ENCODE data around the gene PI4KA.
"Not testable (repeated sequence)": the region's sequence is repeated elsewhere in the genome, so short reads cannot be mapped to it uniquely, and the experiment has no call there.

PI4KA gene

DNA sequence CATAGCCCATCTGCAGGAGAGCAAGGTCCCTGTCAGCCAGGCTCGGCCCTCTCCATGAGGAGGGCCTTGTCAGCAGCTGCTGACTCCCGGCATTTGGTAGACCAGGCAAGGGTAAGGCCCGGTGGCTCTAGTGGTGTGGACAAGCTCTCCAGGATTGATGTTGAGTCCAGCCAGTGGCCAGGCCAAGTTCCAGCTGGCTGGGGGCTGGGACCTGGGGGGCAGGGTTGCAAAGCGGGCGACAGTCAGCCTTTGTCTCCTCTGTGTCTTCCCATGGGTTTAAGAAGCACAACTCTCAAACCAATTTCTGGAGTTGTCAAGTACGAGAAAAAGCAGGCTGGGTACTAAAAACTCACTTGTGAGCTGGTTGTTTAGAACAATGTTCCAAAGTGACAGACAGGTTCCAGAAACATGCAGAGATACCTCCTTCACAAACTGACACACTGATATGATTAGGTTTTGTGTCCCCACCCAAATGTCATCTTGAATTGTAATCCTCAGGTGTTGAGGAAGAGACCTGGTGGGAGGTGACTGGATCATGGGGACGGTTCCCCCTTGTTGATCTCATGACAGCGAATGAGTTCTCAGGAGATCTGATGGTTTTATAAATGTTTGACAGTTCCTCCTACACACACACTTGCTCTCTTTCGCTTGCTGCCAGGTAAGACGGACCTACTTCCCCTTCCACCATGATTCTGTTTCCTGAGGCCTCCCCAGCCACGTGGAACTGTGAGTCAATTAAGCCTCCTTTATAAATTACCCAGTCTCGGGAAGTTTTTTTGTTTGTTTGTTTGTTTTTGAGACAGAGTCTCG lies 137.0 kb downstream of the PI4KA start:
- DNase-seq: peak in 4 of 14 donors; percentile 11 to 39 (median 17)

DNA sequence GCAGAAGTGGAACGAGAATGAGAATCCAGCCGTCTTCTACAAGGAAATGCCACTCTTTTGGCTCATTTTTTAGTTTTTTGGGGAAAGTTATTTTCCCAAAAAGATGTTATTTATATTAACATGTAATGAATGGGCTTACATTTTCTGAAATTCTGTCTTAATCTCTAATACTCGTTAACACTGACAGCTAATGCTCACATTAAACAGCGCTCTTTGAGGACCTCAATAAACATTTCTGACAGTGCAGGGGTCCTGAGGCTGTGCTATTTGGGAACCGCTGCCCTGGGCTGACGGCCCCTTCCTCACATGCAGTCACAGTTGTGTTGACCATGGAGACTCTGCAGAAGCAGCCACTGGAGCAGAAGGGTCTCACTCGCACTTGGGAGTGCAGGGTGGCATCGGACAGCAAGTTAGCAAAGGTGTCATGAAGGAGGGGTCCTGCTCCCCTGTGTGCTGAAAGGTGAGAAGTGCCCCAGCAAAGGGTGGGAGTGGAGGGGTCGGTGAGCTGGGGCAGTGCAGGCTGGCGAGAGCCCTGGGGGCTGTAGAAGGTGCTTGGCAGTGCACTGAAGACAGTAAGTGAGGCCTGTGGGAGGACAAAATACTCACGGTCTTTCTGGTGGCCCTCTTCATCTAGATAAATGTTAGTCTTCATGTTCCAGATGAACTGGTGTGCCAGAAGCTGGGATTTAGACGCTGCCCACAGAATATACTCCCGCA lies 137.8 kb downstream of the PI4KA start:
- no peak for DNase-seq

DNA sequence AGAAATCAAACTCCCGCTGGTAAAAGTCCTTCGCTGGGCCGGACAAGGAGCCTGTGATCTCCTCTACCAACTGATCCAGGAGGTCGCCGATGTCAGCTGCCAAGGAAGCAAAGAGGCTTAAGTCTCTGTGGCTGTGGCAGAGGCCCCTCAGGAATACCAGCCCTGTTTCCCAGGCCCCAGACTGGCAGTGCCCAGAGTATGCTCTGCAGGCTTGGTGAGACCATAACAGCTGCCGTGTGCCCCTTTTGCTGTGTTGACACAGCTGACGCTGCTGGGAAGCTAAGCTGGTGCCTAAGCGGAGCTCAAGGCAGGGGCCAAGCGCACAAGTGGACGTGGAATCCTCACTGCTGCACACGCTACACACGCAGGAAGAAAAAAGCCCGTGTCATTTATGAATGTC lies 139.9 kb downstream of the PI4KA start:
- DNase-seq: not testable (repeated sequence)

DNA sequence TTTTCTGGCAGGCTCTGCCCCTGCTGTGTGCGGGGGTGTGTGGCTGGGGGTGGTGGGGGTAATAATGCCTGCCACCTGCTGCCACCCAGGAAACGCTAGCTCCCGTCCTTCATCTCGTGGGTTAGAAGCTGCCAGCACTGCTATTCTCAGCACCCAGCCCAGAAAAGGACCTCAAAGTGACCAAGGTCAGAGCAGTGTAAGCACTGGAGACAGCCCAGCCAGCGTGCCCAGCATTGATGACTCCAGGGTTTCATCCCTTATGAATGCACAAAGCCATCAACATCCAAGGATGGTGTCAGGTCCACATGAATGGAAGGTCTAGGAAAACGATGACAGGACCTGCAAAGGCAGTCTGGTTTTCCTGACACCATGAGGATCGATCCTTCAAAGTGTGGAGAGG lies 140.6 kb downstream of the PI4KA start:
- peak in 1 of 14 donors; percentile 26 for DNase-seq

DNA sequence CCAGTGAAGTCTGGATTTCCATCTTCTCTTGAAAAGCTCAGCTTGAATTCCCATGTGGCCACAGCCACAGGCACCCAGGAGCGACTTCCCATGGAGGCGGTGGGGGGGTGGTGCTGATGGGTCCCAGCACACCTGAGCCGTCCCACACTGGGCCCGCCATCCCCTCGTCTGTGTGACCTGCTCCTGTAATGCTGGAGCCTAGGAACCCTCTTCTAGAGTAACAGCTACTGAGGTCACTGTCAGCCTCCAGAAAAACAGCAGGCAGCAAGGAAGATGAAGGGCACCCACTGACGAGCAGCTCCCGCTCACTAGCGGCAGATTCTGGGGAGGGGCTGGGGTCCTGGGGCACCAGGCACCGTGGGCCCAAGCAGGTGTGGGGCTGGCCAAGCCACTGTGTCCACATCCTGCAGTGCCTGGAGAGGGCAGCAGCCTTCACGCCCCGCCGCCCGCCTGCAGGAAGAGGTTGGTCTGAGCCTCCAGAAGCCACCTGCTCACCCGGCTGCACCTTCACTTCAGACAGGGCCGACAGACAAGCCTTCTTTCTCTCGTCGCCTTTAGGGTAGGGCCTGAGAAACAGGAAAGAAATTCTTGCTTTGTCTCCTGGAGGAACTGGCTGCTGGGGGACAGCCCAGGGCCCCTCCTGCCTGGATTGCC lies 141.3 kb downstream of the PI4KA start:
- not testable (repeated sequence) for DNase-seq

DNA sequence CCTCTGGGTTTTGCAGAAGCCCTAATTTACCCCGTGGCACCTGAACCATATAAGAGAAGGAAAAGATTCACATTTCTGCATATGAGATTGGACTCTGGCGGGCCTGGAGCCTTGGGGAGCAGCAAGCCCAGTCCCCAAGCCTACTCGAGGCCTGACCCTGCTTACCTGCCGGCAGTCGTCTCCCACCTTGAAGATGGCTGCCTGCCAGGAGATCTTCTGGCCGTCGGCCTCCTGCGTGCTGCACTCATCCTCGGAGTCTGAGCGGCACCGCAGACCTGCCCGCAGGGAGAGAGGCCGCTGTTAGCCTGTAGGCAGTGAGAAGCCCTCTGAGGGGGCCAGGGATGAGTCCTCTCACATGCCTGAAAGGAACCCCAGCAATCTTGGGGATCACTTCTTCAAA lies 145.5 kb downstream of the PI4KA start:
- not testable (repeated sequence) for DNase-seq

DNA sequence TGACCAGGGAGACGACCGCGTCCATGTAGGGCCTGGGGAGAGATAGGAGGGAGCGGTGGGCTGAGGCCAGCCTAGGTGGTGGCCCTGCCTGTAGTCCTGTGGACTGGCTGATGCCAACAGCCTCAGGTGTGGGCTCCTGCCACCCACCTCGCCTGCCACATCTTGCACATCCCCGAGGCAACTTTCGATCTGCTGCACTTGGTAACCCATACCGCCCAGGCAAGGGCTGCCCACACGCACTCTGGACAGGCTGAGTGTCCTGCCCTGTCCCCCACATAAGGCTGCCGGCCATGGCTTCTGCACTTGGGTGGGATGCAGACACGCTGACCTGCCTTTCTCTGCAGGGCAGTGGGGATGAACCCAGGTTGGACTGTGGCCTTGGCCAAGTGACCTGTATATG lies 148.6 kb downstream of the PI4KA start:
- not testable (repeated sequence) for DNase-seq

DNA sequence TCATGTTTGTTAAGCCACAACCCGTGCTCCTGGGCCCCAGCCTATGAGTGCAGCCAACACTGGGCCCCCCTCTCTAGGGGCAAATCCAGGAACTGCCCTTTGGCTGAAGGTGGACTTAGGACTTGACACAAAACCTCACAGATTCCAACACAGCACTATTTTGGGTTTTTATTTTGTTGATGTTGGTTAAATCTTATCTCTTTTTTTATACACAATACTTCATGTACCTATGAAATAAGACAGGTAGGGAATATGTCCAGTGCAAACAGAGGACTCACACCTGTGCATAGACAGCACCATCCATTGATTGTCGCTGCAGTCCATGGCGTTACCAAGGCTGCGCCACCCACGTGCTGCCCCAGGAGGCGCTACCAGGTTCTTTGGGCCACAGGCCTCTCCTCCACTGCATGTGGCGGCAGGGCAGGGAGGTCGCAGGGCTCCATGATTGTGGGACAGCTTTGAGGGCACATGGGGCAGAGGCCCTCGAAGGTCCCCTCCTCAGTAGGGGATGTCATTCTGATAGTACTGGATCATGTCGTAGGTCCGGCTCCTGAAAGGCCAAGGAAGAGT lies 151.0 kb downstream of the PI4KA start:
- DNase-seq: not testable (repeated sequence)

DNA sequence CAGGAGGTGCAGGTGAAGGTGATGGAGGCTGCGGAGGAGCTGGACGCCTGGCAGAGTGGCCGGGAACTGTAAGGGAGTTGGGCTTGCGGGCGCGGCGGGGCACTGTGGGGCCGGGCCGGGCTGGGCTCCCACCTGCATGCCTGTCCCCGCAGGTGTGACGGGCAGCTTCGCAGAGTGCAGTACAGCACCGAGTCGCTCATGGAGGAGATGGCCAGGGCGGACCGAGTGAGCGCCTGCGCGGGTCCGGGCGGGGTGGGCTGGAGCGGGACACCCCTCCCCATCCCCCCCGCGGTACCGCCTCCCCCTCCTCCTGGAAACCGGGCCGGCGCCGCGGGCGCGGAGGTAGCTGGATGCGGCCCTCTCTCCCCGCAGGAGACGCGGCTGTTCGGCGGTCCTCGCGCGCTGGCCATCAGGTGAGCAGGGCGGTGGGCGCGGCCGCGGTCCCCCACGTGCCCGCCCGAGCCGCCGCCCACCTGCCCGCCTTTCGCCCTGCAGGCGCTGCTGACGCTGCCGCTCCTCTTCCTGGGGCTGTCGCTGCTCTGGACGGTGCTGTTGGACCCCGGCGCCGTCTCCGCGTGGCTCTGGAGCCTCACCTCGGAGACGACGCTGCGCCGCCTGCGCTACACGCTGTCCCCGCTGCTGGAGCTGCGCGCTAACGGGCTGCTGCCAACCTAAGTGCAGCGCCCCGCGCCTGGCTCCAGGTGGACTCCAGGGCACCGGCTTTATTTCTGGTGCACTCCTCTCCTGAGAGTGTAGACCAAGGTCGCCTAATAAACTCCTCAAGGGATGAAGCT lies 154.6 kb downstream of the PI4KA start:
- DNase-seq: peak in 1 of 14 donors; percentile 12

DNA sequence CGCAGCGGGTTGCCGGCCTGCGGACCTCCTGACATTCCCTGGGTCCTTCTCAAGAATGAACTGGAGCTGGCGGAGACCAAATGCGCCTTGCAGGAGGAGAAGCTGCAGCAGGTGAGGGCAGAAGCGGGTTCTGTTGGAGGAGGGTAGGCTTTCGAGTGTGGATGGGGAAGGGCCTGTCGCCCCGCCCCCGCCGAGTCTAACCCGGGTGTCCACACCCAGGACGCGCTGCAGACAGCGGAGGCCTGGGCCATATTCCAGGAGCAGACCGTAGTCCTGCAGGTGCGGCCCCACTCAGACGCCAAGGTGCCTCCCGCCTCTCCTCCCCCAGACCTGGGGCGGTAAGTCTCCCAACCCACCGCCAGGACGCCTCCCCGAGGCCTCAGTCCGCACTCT lies 155.2 kb downstream of the PI4KA start:
- not testable (repeated sequence) for DNase-seq

DNA sequence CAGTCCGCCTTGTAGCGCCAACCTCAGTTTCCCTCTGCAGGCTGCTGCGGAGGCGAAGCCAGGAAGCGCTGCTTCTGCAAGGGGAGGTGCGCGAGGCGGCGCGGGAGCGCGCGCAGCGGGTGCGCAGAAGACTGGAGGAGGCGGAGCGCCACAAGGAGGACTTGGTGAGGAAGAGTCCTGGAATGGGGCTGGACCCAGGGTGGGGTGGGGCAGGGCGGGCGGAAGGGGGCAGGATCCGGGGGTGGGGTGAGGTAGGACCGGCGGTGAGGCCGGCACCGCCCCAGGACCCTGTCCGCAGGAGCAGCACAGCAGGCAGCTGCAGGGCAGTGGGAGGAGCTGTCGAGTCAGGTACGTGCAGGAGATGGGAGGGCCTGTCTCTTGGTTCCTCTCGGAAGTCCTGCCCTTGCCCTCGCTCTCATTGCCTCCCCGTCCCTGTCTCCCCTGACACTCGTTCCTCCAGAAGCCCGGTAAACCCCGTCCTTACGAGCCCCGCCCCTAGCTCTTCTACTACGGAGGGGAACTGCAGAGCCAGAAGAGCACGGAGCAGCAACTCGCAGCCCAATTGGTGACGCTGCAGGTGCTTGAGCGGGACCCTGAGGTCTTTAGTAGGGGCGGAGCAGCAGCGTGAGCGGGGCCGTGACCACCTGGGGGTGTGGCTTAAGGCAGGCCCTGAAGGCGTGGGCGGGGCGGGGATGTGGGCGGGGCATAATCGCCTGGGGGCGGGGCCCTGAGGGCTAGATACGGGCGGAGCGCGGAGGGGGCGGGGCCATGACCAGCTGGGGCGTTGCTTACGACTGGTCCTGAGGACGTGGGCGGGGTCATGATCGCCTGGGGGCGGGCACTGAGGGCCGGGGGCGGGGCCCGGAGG lies 155.8 kb downstream of the PI4KA start:
- peak; percentile 27 to 96 (median 83) for DNase-seq

DNA sequence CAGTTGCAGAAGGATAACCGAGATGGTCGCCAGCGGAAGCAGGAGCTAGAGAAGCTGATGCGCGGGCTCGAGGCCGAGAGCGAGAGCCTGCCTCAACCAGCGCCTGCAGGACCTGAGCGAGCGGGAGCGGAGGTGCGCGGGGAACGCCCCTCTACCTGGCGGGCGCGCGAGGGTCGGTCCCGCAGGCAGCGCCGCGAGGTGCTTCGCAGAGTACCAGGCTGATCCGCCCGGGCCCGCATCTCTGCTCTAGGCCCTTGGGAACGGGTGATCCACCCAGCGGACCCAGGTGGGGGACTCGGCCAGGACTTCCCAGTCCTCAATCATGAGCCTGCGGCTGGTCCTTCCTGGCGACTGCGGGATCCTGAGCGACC lies 156.5 kb downstream of the PI4KA start:
- DNase-seq: not testable (repeated sequence)

DNA sequence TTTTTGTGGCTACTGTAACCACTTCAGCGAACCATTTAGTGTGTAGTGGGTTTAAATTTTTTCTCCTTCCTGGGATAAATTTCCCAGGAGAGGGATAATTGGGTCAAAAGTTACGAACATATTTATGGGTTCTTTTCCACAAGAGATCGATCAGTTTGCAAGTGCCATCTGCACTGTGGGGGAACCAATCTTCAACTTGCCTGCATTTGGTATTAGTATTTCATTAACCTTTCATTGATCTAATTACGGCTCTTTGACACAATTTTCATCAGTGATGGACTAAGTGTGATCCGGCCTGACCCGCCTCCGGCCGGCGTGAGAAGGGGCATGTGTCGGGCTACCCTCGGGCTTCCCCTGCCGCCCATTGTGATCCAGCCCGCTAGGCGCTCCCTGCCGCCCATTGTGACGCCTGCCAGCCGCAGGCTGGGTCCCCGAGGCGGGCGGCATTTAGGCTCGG lies 156.9 kb downstream of the PI4KA start:
- peak in 1 of 14 donors; percentile 37 for DNase-seq

DNA sequence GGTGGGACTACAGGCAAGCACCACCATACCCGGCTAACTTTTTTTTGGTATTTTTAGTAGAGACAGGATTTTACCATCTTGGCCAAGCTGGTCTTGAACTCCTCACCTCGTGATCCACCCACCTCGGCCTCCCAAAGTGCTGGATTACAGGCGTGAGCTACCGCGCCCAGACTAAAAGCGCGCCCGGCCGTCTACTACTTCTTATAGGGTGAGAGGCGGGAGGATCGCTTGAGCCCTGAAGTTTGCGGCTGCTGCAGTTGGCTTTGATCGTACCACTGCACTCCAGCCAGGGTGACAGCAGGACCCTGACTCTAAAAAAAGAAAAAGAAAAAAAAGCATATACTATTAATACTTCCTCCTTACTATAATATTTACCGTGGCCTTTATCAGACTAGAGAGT lies 158.3 kb downstream of the PI4KA start:
- not testable (repeated sequence) for DNase-seq

DNA sequence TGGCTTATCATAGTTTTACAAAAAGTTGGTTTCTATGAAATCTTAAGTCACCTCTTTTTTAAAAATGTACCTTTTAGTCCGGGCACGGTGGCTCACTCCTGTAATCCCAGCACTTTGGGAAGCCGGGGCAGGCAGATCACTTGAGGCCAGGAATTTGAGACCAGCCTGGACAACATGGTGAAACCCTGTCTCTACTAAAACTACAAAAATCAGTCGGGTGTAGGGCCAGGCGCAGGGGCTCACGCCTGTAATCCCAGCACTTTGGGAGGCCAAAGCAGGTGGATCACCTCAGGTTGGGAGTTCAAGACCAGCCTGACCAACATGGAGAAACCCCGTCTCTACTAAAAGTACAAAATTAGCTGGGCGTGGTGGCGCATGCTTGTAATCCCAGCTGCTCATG lies 158.8 kb downstream of the PI4KA start:
- DNase-seq: not testable (repeated sequence)

DNA sequence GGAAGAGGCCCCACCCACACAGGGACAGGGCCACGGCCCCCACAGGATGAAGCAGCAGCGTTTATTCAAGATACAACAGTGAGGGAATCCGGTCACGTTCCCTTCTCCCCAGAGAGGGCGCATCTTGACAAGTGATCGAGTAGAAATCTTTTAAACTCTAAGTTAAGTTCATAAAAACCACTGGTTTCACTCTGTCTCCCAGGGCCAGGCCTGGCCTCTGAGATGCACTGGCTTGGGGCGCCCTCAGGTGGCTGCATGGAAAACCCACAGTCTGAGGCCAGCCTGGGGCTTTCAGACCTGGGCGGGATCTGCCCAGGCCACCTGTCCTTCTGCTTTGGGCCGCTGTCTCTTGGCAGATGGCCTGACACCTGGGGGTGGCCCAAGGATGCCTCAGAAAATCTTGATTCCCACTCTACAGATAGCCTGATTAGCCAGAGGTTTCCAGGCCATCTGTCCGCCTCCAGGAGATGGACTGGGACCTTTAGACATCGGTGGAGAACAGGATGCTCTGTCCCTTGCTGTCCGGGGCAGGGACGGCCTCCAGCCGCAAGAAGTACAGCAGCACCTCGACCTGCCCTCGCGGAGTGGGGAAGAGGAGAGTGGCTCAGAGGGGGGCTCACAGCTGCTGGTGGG lies 161.0 kb downstream of the PI4KA start:
- DNase-seq: peak in 8 of 14 donors; percentile 5 to 67 (median 56)

DNA sequence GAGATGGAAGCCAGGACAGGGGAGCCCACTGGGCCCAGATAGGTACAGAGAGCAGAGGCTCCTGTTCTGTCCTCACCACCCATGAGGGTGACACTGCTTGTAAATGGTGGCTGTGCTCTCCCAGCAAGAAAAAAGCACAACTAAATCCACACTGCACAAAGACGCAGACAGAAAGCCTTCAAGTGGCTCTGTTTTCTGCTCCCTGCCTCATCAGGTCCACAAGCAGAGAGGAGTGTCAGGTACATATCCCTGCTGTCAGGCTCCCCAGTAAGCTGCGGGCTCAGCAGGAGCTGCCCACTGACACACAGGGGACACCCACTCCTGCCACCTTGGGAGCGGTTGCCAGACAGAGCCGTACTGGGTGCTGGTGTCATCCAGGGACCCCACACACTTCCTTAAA lies 162.6 kb downstream of the PI4KA start:
- DNase-seq: not testable (repeated sequence)

DNA sequence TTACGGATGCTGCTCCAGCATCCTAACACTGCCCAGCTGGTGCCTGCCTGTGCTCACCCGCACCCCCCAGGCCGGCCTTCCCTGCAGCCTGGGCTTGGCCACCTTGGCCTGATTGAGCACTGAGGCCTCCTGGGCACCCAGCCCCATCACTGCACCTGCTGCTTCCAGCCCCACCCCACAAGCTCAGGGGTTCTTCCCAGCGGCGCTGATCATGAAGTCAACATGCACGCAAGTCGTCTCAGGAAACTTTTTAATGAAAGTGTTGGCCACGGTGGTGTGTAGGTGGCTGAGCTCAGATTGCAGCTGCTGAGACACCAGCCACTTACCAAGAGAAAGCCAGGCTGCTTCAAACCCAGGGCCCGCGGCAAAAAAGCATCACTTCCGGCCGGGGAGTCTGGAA lies 163.4 kb downstream of the PI4KA start:
- not testable (repeated sequence) for DNase-seq

DNA sequence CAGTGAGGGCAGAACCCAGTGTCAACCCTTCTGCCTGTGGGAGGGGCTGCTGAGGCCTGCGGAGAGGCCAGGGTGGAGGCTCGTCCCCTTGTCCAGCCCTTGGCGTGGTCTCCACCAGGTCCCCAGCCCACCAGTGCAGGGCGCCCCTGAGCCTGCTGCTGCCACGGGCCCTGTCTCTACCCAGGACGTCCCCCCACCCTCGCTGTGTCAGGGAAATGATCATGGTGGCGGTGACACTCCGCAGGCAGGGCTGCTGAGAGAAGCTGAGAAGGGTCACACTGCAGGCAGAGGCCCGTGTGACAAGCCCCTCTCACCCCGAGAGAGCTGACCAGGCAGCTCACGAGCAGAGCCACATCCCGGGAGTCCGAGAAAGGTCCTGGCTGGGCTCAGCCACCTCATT lies 164.4 kb downstream of the PI4KA start:
- DNase-seq: not testable (repeated sequence)

DNA sequence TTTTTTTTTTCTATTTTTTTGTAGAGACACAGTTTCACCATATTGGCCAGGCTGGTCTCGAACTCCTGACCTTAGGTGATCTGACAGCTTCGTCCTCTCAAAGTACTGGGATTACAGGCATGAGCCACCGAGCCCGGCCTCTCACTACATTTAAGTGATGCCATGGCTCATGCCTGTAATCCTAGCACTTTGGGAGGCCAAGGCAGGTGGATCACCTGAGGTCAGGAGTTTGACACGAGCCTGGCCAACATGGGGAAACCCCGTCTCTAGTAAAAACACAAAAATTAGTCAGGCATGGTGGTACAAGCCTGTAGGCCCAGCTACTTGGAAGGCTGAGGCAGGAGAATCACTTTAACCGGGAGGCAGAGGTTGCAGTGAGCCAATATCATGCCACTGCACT lies 165.7 kb downstream of the PI4KA start:
- DNase-seq: not testable (repeated sequence)
